HG03460 (cell line): ENCODE results near the gene ADAMTS16.

Experiments used
- ATAC-seq: cut with Tn5 transposase; IDR thresholded peaks from one replicate; pipeline ENCODE4 v1.9.1; 2021; ENCODE audit not compliant: unreplicated experiment

The ADAMTS16 gene

GRCh38 chr5:5141339-5141599 lies 1.1 kb downstream of the ADAMTS16 start:
- no peak for ATAC-seq

- ATAC-seq = no peak
Measured at GRCh38 chr5:5141625-5142525, 1.7 kb downstream of the ADAMTS16 start.

- no peak for ATAC-seq
Measured at GRCh38 chr5:5144441-5144840, 4.3 kb downstream of the ADAMTS16 start.

- no peak for ATAC-seq
Measured at GRCh38 chr5:5145651-5146529, 5.8 kb downstream of the ADAMTS16 start.

- ATAC-seq = no peak
Measured at GRCh38 chr5:5146530-5147160, 6.5 kb downstream of the ADAMTS16 start.

GRCh38 chr5:5149154-5149553 lies 9.0 kb downstream of the ADAMTS16 start:
- ATAC-seq = no peak

- ATAC-seq = no peak
Measured at GRCh38 chr5:5150667-5151066, 10.5 kb downstream of the ADAMTS16 start.

- ATAC-seq = no peak
Measured at GRCh38 chr5:5154733-5155132, 14.6 kb downstream of the ADAMTS16 start.

- ATAC-seq = no peak
Measured at GRCh38 chr5:5155617-5156016, 15.5 kb downstream of the ADAMTS16 start.

GRCh38 chr5:5156471-5157082 lies 16.4 kb downstream of the ADAMTS16 start:
- ATAC-seq = no peak

GRCh38 chr5:5158472-5158895 lies 18.4 kb downstream of the ADAMTS16 start:
- ATAC-seq = no peak

GRCh38 chr5:5159282-5160103 lies 19.4 kb downstream of the ADAMTS16 start:
- no peak for ATAC-seq

GRCh38 chr5:5164163-5164562 lies 24.0 kb downstream of the ADAMTS16 start:
- ATAC-seq = no peak

GRCh38 chr5:5165541-5166002 lies 25.4 kb downstream of the ADAMTS16 start:
- ATAC-seq = no peak

GRCh38 chr5:5169466-5169865 lies 29.3 kb downstream of the ADAMTS16 start:
- ATAC-seq = no peak

GRCh38 chr5:5178136-5178535 lies 38.0 kb downstream of the ADAMTS16 start:
- no peak for ATAC-seq

GRCh38 chr5:5178580-5178979 lies 38.5 kb downstream of the ADAMTS16 start:
- no peak for ATAC-seq

GRCh38 chr5:5179079-5179478 lies 38.9 kb downstream of the ADAMTS16 start:
- ATAC-seq = no peak

GRCh38 chr5:5179597-5179996 lies 39.5 kb downstream of the ADAMTS16 start:
- no peak for ATAC-seq

GRCh38 chr5:5181650-5182324 lies 41.7 kb downstream of the ADAMTS16 start:
- no peak for ATAC-seq
